HepG2 (cell line): Measurements from ENCODE around the gene KCTD4. TPM values are rescaled to one million over a fixed set of nuclear protein-coding genes. Genes with fewer than 3 reads are reported as not detected.

ENCODE experiments used
- ATAC-seq: fragments of 200-7000 bp; cut with Tn5 transposase; 3 replicates; pipeline ENCODE4 v1.9.1; 2020; ENCODE audit warnings: mild to moderate bottlenecking, moderate library complexity
- BruUV-seq: library from RNA; stranded (reverse); fragments of 400-500 nt; replicated peaks from 2 replicates; lab custom pipeline; 2021; lab: Mats Ljungman, UMichigan
- CTCF ChIA-PET: fragments of 300-600 bp; formaldehyde crosslinking; extraction: SDS; loops from one replicate; lab custom pipeline; 2021; ENCODE audit warnings: low total read pairs, inconsistent platforms, low intra/inter-chr PET ratio; lab: Yijun Ruan, JAX
- POLR2A ChIA-PET: fragments of 350-600 bp; sonication (Branson Sonifier 250); formaldehyde crosslinking; loops from one replicate; lab custom pipeline; 2020; ENCODE audit warnings: antibody characterized with exemption, inconsistent platforms; lab: Yijun Ruan, JAX
- DNase-seq: peaks from one replicate; pipeline ENCODE4 v3.0.0-alpha.2; 2015; ENCODE audit warnings: low spot score
- FAIRE-seq: peaks from 3 replicates; lab custom pipeline; 2011; peaks lifted over from hg19 to GRCh38; lab: Jason Lieb, UNC
- H2AFZ ChIP-seq: one replicate; pipeline ENCODE4 v1.6.1; 2011; ENCODE audit warnings: low read length, inconsistent platforms
- H3K27ac ChIP-seq: fragments of 300-600 bp; 3 replicates; pipeline ENCODE4 v1.8.0; 2011; ENCODE audit warnings: mixed run types, mild to moderate bottlenecking, mixed read lengths, low read length, inconsistent platforms; ENCODE audit not compliant: insufficient read depth; ENCODE audit errors: extremely low read length
- H3K27me3 ChIP-seq, 2 experiments: fragments of 200-600 bp in 1 of 2; 2 replicates in 1 of 2; 3 replicates in 1 of 2; pipeline versions ENCODE4 v1.6.0 to v1.8.0; 2011; ENCODE audit warnings: low read length in 2 of 2, mild to moderate bottlenecking in 2 of 2, moderate library complexity in 2 of 2, inconsistent platforms in 1 of 2; ENCODE audit not compliant: insufficient read depth in 2 of 2, control insufficient read depth in 1 of 2
- H3K36me3 ChIP-seq, 2 experiments: fragments of 200-600 bp in 1 of 2; replicated peaks in 1 of 2; 2 replicates in 1 of 2; 3 replicates in 1 of 2; pipeline versions ENCODE4 v1.5.1 to v1.8.0; 2011; ENCODE audit warnings: low read length in 2 of 2, inconsistent platforms in 1 of 2; ENCODE audit not compliant: insufficient read depth in 2 of 2, control insufficient read depth in 1 of 2
- H3K4me1 ChIP-seq: 2 replicates; pipeline ENCODE4 v1.5.1; 2012; ENCODE audit warnings: low read length, inconsistent platforms; ENCODE audit not compliant: insufficient read depth
- H3K4me2 ChIP-seq: 2 replicates; pipeline ENCODE4 v1.6.0; 2011; ENCODE audit warnings: low read depth, low read length, inconsistent platforms
- H3K4me3 ChIP-seq, 3 experiments: fragments of 200-600 bp in 1 of 3; sonication (generic), shearing (Covaris generic) in 1 of 3; replicated peaks in 1 of 3; 2 replicates each; pipeline ENCODE4 v1.5.1; 2011 to 2016; ENCODE audit warnings: low read length in 3 of 3, inconsistent platforms in 2 of 3, low read depth in 2 of 3, mild to moderate bottlenecking in 2 of 3, control low read depth in 1 of 3, mixed read lengths in 1 of 3; ENCODE audit not compliant: insufficient read depth in 1 of 3
- H3K79me2 ChIP-seq: one replicate; pipeline ENCODE4 v1.6.1; 2011; ENCODE audit warnings: low read length, inconsistent platforms; ENCODE audit not compliant: insufficient read depth
- H3K9ac ChIP-seq: 2 replicates; pipeline ENCODE4 v1.6.0; 2011; ENCODE audit warnings: mild to moderate bottlenecking, low read depth, low read length, inconsistent platforms; ENCODE audit not compliant: insufficient read depth
- H3K9me3 ChIP-seq: 2 replicates; pipeline ENCODE4 v1.5.1; 2012; ENCODE audit warnings: mild to moderate bottlenecking, low read length
- H4K20me1 ChIP-seq: 2 replicates; pipeline ENCODE4 v1.6.0; 2011; ENCODE audit warnings: inconsistent platforms, mild to moderate bottlenecking, low read length, moderate library complexity; ENCODE audit not compliant: insufficient read depth
- BCL6 ChIP-seq: IDR thresholded peaks from 2 replicates; pipeline ENCODE4 v1.6.1; 2016; ENCODE audit warnings: missing genetic modification reagents, missing compliant biosample characterization
- CEBPG ChIP-seq: IDR thresholded peaks from 2 replicates; pipeline ENCODE4 v1.6.1; 2016
- EP300 ChIP-seq, 3 experiments: sonication (generic) in 1 of 3; formaldehyde crosslinking in 1 of 3; IDR thresholded peaks; 2 replicates each; pipeline versions ENCODE4 v1.5.1 to v1.6.1; 2011 to 2020; ENCODE audit warnings: low read depth in 2 of 3, low read length in 2 of 3, borderline replicate concordance in 1 of 3, improper control_type of control experiment in 1 of 3, mild to moderate bottlenecking in 1 of 3, missing genetic modification reagents in 1 of 3, moderate library complexity in 1 of 3
- GFI1 ChIP-seq: sonication (generic); formaldehyde crosslinking; IDR thresholded peaks from 2 replicates; pipeline ENCODE4 v1.5.0; 2020; ENCODE audit warnings: missing genetic modification reagents, mild to moderate bottlenecking, borderline replicate concordance
- MIER2 ChIP-seq: IDR thresholded peaks from 2 replicates; pipeline ENCODE4 v1.6.1; 2016; ENCODE audit warnings: missing biosample characterization, missing genetic modification reagents
- NR1H2 ChIP-seq: sonication (generic); formaldehyde crosslinking; IDR thresholded peaks from 2 replicates; pipeline ENCODE4 v1.8.1; 2022; ENCODE audit warnings: low read depth, missing genetic modification reagents, borderline replicate concordance
- PHF5A ChIP-seq: IDR thresholded peaks from one replicate; pipeline ENCODE4 v1.6.1; 2018; ENCODE audit warnings: low read depth, missing genetic modification reagents; ENCODE audit not compliant: unreplicated experiment
- SOX6 ChIP-seq, 2 experiments: fragments of 450-650 bp in 1 of 2; sonication (generic) in 1 of 2; formaldehyde crosslinking in 1 of 2; IDR thresholded peaks; 2 replicates each; pipeline versions ENCODE4 v1.4.0 to v1.6.1; 2017 to 2020; ENCODE audit warnings: antibody characterized with exemption in 1 of 2, mild to moderate bottlenecking in 1 of 2, missing genetic modification reagents in 1 of 2
- TGIF2 ChIP-seq: IDR thresholded peaks from 2 replicates; pipeline ENCODE4 v1.6.1; 2016; ENCODE audit warnings: control low read depth, missing compliant biosample characterization
- ZFP1 ChIP-seq: IDR thresholded peaks from 2 replicates; pipeline ENCODE4 v1.6.1; 2016
- ZNF337 ChIP-seq: sonication (generic); formaldehyde crosslinking; IDR thresholded peaks from 2 replicates; pipeline ENCODE4 v1.5.1; 2020; ENCODE audit warnings: missing genetic modification reagents, low read depth, mild to moderate bottlenecking, borderline replicate concordance
- ZNF761 ChIP-seq: sonication (generic); formaldehyde crosslinking; conservative IDR thresholded peaks from 2 replicates; pipeline ENCODE4 v1.4.0; 2020; ENCODE audit warnings: mild to moderate bottlenecking, missing genetic modification reagents
- ZNF883 ChIP-seq: sonication (generic); formaldehyde crosslinking; IDR thresholded peaks from 2 replicates; pipeline ENCODE4 v1.5.1; 2020; ENCODE audit warnings: mild to moderate bottlenecking, missing genetic modification reagents; ENCODE audit errors: not compliant biosample characterization
- ZSCAN31 ChIP-seq: sonication (generic); formaldehyde crosslinking; IDR thresholded peaks from 2 replicates; pipeline ENCODE4 v1.5.0; 2020; ENCODE audit warnings: low read depth, mild to moderate bottlenecking, missing genetic modification reagents
- WGBS: methylation state at CpG from one replicate; pipeline ENCODE4 v1.1.6; 2017; ENCODE audit warnings: low lambda C conversion rate; 5-methylcytosine and 5-hydroxymethylcytosine counted together
- in situ Hi-C: cut with HindIII; loops from 2 replicates; pipeline ENCODE4 v1.10.0; 2017; ENCODE audit warnings: low pct_unique_long_range_greater_than_20kb; ENCODE audit not compliant: extremely low pct_ligation_motif_present
- intact Hi-C: fragments of 100-400 bp; cut with micrococcal nuclease; formaldehyde crosslinking; loops from one replicate; pipeline ENCODE4 v1.10.0; 2022; ENCODE audit not compliant: unreplicated experiment
- polyA plus RNA-seq, 8 experiments: library from polyadenylated mRNA; depleted of rRNA in 3 of 8; stranded (reverse) in 7 of 8; unstranded in 1 of 8; fragments of >200 nt; fragmentation: Illumina TruSeq in 4 of 8; extraction: Trizol in 4 of 8; gene quantifications; 2 replicates each; pipeline versions ENCODE4 v1.2.1 to v1.2.3, GENCODE V29; 2011 to 2016; ENCODE audit warnings: low read depth in 4 of 8, missing spikeins in 1 of 8, mixed read lengths in 1 of 8; ENCODE audit not compliant: insufficient read depth in 1 of 8
- total RNA-seq, 5 experiments: library from RNA; depleted of rRNA; stranded (reverse); fragments of >200 nt; fragmentation: Illumina TruSeq; extraction: Trizol; gene quantifications; 2 replicates each; pipeline ENCODE4 v1.2.3, GENCODE V29; 2016; ENCODE audit warnings: low read depth in 1 of 5
- TF ChIP-seq, protein P1 (sequence below): sonication (generic); formaldehyde crosslinking; IDR thresholded peaks from 2 replicates; pipeline ENCODE4 v1.4.0; 2020; ENCODE audit warnings: low read depth, mild to moderate bottlenecking, missing genetic modification reagents
- TF ChIP-seq, protein P2 (sequence below): sonication (generic); formaldehyde crosslinking; IDR thresholded peaks from 2 replicates; pipeline ENCODE4 v1.5.0; 2020; ENCODE audit warnings: mild to moderate bottlenecking, missing genetic modification reagents
- TF ChIP-seq, protein P3 (sequence below): sonication (generic); formaldehyde crosslinking; IDR thresholded peaks from 2 replicates; pipeline ENCODE4 v1.4.0; 2020; ENCODE audit warnings: missing genetic modification reagents

KCTD4 gene
- total and polyA plus RNA-seq, 2 of the 13 experiments (the other 11 are each of a cell fraction or from before 2014, with no cell fraction given) = not detected

GRCh38 chr13:45180713-45181601 is 19.9 kb downstream of the KCTD4 start:
- H3K27ac ChIP-seq = no peak overlapping the region
- H4K20me1 ChIP-seq = no peaks in the 10 kb centered on the region
- H3K4me3 ChIP-seq = no peak overlapping the region
- ChIA-PET CTCF (no interaction called here), POLR2A (no interaction called here)
- H3K4me1 ChIP-seq = peaks cover 31% of the 10 kb centered on the region
- H3K79me2 ChIP-seq = peaks cover 3% of the 10 kb centered on the region
- WGBS = 99% methylated on average over 7 of the region's 7 CpGs
- FAIRE-seq (no peak), DNase-seq (no peak), ATAC-seq (no peak)
- H3K9ac ChIP-seq = no peak overlapping the region
- in situ Hi-C loops = no loop called here
- no peak overlapping the region for H3K4me2 ChIP-seq
- peaks cover 0 to 8% of the 10 kb centered on the region in 2 experiments; a peak in 1 of 5 replicates for H3K36me3 ChIP-seq
- no peaks in the 10 kb centered on the region for H3K27me3 ChIP-seq
- H2AFZ ChIP-seq = no peak overlapping the region
- TF ChIP-seq ZNF337 (no peak), TGIF2 (CRISPR knock-in tag) (no peak), NR1H2 (CRISPR knock-in tag) (no peak), GFI1 (CRISPR knock-in tag) (no peak), ZFP1 (CRISPR knock-in tag) (no peak), BCL6 (CRISPR knock-in tag) (no peak), MIER2 (CRISPR knock-in tag) (no peak), SOX6 (IDR thresholded peaks at IDR 0.05) (no peak), SOX6 (CRISPR knock-in tag; IDR thresholded peaks at IDR 0.05) (no peak), EP300 (IDR thresholded peaks at IDR 0.05; ENCODE audit: low read depth in 2 of 2, low read length in 2 of 2) (no peak), EP300 (CRISPR knock-in tag; IDR thresholded peaks at IDR 0.05; ENCODE audit: borderline replicate concordance) (no peak), CEBPG (CRISPR knock-in tag) (no peak), PHF5A (no peak), ZNF883 (no peak), ZSCAN31 (CRISPR knock-in tag) (no peak), ZNF761 (CRISPR knock-in tag) (no peak)
- TF ChIP-seq, protein P1, sequence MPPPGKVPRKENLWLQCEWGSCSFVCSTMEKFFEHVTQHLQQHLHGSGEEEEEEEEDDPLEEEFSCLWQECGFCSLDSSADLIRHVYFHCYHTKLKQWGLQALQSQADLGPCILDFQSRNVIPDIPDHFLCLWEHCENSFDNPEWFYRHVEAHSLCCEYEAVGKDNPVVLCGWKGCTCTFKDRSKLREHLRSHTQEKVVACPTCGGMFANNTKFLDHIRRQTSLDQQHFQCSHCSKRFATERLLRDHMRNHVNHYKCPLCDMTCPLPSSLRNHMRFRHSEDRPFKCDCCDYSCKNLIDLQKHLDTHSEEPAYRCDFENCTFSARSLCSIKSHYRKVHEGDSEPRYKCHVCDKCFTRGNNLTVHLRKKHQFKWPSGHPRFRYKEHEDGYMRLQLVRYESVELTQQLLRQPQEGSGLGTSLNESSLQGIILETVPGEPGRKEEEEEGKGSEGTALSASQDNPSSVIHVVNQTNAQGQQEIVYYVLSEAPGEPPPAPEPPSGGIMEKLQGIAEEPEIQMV (CRISPR knock-in tag) = no peak
- TF ChIP-seq, protein P2, sequence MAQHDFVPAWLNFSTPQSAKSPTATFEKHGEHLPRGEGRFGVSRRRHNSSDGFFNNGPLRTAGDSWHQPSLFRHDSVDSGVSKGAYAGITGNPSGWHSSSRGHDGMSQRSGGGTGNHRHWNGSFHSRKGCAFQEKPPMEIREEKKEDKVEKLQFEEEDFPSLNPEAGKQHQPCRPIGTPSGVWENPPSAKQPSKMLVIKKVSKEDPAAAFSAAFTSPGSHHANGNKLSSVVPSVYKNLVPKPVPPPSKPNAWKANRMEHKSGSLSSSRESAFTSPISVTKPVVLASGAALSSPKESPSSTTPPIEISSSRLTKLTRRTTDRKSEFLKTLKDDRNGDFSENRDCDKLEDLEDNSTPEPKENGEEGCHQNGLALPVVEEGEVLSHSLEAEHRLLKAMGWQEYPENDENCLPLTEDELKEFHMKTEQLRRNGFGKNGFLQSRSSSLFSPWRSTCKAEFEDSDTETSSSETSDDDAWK (CRISPR knock-in tag) = no peak
- TF ChIP-seq, protein P3, sequence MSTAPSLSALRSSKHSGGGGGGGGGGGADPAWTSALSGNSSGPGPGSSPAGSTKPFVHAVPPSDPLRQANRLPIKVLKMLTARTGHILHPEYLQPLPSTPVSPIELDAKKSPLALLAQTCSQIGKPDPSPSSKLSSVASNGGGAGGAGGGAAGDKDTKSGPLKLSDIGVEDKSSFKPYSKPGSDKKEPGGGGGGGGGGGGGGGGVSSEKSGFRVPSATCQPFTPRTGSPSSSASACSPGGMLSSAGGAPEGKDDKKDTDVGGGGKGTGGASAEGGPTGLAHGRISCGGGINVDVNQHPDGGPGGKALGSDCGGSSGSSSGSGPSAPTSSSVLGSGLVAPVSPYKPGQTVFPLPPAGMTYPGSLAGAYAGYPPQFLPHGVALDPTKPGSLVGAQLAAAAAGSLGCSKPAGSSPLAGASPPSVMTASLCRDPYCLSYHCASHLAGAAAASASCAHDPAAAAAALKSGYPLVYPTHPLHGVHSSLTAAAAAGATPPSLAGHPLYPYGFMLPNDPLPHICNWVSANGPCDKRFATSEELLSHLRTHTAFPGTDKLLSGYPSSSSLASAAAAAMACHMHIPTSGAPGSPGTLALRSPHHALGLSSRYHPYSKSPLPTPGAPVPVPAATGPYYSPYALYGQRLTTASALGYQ (CRISPR knock-in tag) = no peak
- H3K9me3 ChIP-seq = no peaks in the 10 kb centered on the region
- intact Hi-C loops = no loop called here
- no TSS peak for BruUV-seq
